Inflammatory macrophage treated with lipopolysaccharide for 4 hours (primary cell): ENCODE data around the gene SLC34A1.
"Not testable (repeated sequence)": the region's sequence is repeated elsewhere in the genome, so short reads cannot be mapped to it uniquely, and the experiment has no call there.

Source experiments
- DNase-seq: peaks from one replicate; pipeline ENCODE4 v3.0.0-alpha.2; 2020

SLC34A1 gene, protein sequence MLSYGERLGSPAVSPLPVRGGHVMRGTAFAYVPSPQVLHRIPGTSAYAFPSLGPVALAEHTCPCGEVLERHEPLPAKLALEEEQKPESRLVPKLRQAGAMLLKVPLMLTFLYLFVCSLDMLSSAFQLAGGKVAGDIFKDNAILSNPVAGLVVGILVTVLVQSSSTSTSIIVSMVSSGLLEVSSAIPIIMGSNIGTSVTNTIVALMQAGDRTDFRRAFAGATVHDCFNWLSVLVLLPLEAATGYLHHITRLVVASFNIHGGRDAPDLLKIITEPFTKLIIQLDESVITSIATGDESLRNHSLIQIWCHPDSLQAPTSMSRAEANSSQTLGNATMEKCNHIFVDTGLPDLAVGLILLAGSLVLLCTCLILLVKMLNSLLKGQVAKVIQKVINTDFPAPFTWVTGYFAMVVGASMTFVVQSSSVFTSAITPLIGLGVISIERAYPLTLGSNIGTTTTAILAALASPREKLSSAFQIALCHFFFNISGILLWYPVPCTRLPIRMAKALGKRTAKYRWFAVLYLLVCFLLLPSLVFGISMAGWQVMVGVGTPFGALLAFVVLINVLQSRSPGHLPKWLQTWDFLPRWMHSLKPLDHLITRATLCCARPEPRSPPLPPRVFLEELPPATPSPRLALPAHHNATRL

DNA sequence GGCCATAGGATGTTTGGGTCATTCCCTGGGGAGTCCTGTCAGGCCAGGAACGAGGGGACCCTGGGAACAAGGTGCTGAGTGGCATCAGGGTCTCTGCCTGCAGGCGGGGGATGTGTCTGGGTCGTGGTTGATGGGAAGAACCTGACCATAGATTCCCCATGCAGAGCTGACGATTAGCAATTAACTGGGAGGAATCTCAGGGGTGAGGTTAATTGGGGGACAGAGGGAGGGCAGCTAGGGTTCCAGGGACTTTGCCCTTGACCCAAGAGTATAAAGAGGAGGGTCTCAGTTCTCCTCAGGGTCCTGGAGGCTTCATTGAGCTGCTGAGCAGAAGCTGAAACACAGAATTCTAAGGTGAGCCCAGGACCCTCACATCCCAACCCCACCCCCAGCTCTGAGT, at the start of gene SLC34A1:
Gene SLC34A1, plus strand, starts transcription at position 301 of the 400 bp plus-strand sequence. CDS start 1,308 bp downstream, outside the sequence.
- no peak for DNase-seq

DNA sequence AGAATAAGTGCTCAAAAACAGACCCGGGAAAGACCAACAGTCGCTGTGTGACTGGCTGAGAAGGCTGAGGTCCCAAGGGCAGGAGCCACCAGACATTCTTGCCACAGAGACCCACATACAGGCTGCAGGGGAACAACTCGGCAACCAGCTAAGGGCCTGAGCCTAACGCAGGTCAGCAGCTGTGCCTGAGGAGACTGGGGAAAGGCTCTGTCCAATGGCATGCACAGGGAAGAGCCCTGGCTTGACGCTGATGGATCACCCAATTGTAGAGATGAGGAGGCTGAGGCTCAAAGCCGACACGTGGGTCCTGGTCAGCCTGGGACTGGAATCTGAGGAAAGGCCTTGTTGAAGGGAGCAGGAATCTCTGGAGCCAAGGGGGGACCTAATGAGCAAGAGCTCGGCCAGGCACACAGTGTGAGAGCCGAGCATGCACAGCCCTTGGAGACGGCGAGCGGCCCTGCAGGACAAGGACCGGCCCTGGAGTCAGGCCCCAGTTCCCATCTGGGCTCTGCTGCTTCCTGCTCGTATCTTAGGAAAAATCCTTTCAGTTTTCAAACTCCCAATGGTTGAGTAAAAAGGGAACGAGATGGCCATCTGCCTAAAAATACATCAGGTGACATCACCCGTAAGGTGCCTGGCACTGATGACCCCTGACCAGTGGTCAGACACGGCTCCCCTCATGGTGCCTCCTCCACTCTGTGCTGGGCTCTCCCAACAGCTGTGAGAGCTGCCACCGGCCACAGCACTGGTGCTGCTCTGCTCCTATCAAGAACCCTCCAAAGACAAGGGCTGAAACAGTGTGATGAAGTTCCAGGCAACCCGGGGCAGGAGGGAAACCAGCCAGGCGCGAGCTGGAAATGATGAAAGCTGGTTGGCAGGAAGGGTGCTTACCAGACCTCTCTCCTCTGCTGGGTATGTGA, 49.2 kb upstream of the SLC34A1 start:
- no peak for DNase-seq

DNA sequence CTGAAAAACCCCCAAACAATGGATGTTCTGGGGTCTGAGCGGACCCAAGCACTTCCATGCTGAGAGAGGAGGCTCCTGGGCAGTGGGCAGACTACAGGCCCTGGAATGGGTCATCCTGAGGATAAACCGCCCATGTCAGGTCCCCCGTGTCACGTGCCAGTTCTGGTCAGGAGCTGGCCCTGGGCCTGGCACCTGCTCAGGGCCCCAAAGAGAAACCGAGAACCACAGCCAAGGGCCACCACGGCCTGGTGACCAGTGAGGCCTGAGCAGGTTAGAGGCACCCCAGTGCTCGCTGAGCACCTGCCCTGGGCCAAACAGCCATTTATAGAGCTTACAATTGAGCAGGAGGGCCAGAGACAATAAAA, 48.6 kb upstream of the SLC34A1 start:
- DNase-seq = no peak

DNA sequence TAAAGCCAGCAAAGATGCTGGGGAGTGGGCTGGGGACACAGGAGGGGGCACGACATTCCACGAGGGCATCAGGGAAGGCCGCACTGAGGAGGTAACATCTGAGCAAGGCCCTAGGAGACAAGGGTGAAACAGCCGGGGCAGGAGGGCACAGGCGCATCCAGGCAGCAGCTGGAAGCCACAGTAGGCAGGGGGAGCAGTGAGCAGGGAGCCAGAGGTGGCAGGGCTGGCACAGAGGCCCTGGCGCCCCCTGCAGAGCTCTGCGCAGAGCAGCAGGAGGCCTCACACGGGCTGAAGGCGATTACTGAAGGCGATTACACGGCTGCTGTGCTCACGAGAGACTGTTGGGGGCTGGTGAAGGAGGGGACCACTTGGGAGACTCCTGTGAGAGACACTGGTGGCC, 48.1 kb upstream of the SLC34A1 start:
- DNase-seq = peak; percentile 61

DNA sequence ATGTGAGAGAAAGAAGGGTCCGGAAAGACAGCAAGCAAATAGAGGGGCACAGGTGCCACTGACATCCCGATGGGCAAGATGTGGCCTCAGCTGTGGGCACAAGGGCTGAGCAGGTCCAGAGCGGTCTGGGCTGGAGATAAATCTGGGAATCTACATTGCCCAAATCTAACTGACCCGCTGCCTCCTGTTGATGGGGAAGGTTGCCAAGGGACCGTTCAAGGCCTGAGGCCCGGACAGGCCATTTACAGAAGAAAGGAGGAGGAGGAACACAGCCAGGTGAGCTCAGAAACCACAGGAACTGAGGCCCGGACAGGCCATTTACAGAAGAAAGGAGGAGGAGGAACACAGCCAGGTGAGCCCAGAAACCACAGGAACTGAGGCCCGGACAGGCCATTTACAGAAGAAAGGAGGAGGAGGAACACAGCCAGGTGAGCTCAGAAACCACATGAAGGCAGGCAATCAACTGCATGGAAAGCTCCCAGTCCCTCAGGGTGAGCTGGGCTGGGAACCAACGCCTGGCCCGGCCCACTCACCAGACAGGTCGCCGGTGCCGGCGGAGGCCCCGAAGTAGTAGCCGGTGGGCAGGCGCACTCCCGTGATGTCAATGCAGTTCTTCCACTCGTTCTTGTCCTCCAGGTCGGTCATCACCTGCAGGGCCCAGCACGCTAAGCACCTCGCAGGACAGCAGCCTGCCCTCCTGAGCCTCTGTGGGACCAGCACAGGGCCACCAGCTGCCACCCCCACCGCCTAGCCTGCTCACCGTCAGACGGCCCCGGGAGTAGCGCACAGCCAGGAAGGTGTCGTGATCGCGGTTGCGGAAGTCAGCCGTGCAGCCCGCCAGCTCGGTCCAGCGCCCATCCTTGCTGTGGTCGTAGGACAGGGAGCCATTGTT, 47.4 kb upstream of the SLC34A1 start:
- DNase-seq = no peak

DNA sequence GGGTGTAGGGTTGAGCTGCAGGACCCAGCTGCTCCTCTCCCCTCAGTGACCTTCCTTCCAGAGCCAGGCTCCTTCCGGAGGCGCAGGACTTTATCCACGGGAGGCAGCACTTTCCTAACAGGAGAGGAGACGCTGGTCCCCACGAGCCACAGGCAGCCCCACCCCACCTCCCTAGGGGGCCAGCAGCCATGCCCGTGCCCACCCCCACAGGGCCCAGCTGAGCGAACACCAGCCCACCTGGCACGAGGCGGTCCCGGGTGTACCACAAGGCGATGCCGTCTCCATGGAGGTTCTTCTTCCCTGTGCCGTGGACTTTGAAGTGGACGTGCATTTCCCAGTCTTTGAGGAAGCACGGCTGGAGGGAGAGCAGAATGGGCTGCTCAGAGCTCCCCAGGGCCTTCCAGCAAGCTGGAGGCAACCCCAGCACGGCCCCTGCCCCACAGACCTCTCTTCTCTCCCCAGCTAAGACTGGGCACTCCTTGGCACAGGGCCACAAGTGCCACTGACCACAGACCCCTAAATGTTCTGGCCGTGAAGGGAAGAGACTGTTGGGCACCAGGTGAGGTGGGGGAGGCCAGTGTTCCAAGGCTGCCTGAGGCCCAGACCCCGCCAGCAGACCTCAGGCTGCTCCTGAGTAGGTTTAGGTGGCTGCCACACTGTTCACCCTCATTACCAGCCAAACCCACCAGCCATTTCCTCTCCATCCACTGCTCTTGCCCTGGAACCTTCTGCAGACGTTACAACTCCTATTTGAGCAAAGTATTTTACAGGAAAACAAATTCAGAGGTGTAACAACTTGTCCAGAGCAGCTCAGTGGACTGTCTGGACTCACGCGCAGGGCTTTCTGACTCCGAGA, 45.8 kb upstream of the SLC34A1 start:
- DNase-seq = no peak

DNA sequence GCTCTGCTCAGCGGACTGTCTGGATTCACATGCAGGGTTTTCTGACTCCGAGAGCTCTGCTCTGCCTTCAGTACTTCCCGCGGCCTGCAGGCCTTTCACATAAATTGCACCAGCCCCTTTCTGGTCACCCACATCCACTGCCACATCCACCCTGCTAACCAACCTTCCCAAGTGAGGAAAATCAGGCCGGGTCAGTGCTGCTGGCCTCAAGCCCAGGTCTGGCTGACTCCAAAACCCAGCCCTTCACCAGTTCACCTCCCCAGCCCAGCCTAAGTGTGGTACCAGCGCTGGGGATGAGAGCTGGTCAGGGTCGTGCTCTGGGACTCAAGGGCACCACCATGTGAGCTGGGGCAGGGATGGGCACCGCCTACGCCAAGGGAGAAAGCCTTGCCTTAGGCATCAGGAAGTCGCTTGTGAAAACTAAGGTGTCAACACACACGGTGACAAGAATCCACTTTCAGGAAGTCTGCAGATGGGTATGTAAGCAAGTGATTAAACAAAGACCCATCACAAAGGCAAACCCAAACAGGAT, 45.1 kb upstream of the SLC34A1 start:
- no peak for DNase-seq

DNA sequence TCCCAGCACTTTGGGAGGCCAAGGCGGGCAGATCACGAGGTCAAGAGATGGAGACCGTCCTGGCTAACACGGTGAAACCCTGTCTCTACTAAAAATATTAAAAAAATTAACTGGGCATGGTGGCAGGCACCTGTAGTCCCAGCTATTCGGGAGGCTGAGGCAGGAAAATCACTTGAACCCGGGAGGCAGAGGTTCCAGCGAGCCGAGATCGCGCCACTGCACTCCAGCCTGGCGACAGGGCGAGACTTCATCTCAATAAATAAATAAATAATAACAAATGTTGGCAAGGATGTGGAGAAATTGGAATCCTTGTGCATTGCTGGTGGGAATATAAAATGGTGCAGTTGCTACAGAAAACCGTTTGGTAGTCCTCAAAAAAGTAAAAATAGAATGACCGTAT, 41.2 kb upstream of the SLC34A1 start:
- DNase-seq = not testable (repeated sequence)

DNA sequence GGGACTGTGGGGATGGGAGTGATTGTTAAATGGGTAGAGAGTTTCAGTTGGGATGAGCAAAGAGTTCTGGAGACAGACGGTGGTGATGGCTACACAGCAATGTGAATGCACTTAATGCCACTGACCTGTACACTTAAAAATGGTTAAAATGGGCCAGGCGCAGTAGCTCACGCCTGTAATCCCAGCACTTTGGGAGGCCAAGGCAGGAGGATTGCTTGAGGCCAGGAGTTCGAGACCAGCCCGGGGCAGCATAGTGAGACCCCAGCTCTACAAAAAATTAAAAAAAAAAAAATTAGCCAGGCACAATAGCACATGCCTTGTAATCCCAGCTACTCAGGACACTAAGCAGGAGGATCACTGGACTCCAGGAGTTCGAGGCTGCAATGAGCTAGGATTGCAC, 40.5 kb upstream of the SLC34A1 start:
- DNase-seq = no peak

DNA sequence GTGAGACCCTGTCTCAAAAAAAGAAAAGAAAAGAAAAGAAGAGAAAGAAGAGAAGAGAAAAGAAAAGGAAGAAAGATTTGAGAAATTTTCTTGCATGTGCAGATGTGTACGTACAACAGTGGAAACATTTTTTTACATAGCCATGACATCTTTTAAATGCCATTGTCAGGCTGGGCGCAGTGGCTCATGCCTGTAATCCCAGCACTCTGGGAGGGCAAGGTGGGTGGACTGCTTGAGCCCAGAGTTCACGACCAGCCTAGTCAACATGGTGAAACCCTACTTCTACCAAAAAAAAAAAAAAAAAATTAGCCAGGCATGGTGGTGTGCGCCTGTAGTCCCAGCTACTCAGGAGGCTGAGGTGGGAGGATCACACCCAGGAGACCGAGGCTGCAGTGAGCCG, 39.3 kb upstream of the SLC34A1 start:
- no peak for DNase-seq

DNA sequence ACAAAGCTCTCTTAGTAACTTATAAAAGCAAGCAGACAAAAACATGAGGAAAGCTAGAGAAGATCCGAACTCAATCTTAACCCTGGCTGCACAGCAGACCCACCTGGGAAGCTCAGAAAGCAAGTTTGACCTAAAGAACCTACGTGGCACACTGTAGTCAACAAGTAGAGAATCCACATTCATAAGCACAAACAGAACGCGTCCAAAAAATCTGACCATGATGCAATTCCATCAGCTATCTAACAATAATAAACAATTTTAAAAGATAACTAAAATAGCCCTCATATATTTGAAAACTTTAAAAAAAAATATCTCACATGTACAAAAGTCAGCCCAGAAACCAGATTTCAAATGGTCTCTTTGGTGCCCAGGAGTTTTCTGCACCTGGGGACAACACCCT, 37.4 kb upstream of the SLC34A1 start:
- no peak for DNase-seq

DNA sequence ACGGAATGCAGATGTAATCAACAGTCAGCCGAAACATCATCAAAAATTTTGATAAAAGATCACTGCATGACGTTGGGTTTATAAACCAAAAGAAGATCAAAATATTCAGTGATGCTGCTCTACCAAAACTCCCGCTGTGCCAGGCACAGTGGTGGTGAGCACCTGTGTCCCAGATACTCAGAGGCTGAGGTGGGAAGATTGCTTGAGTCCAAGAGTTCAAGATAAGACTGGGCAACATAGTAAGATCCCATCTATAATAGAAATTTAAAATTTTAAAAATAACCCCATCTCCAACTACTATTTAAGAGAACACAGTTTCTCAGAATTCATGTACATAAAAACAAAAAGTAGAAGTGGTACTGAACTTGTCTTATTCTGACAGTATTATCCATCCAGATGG, 36.5 kb upstream of the SLC34A1 start:
- DNase-seq = no peak

DNA sequence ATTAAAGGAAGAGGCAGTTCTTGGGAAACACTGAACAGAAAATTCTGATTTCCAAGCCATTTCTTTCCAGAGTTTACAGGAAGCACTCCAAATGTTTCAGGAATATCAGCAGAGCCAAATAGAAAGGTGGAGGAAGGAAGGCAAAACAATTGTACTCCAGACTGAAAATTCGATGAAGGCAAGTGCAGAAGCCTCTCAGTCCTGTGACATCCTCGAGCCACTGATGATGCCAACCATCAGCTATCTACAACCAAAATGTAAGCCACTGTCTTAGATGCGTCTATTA, 34.9 kb upstream of the SLC34A1 start:
- DNase-seq = no peak

DNA sequence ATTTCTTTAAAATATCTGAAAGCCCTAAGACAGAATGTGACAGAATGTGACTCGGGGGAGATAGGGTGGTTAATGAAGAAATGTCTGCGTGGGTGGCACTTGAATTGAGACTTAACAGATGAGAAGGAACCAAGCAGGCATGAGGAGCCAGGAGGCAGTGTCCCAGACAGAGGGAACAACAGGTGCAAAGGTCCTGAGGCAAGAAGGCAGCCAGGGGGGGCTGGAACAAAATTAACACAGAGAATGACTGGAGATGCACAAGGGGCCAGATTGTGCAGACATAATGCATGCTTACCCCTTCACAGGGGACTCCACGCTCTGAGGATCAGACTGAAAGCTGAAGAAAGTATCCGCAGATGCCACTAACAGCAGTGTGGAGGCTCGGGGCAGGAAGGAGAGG, 34.5 kb upstream of the SLC34A1 start:
- no peak for DNase-seq

DNA sequence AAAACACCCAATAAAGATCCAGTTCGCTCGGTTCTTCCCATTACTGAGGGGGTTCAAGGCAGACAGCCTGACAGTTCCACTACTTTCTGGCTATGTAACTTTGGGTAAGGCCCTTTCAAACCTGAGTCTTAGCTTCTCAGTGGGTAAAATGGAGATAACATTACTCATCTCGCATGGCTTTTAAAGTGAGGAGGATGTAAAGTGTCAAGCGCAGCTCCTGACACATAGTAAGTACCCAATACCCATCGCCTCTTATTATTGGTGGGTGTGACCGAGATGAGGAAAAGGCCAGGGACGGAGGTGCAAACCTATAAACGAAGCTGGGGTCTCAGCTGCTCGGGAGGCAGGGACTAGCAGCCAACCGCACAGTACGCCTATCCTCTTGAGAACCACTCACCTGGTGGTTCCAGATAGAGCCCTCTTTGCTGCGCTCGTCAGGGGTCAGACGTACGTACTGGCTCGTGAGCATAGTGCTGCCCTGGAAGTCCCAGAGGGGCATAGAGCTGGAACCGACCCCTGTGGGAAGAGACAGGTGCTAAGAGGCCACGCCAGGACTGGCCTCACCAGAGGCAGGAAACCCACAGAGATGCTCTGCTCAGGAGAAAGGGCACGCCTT, 33.4 kb upstream of the SLC34A1 start:
- no peak for DNase-seq

DNA sequence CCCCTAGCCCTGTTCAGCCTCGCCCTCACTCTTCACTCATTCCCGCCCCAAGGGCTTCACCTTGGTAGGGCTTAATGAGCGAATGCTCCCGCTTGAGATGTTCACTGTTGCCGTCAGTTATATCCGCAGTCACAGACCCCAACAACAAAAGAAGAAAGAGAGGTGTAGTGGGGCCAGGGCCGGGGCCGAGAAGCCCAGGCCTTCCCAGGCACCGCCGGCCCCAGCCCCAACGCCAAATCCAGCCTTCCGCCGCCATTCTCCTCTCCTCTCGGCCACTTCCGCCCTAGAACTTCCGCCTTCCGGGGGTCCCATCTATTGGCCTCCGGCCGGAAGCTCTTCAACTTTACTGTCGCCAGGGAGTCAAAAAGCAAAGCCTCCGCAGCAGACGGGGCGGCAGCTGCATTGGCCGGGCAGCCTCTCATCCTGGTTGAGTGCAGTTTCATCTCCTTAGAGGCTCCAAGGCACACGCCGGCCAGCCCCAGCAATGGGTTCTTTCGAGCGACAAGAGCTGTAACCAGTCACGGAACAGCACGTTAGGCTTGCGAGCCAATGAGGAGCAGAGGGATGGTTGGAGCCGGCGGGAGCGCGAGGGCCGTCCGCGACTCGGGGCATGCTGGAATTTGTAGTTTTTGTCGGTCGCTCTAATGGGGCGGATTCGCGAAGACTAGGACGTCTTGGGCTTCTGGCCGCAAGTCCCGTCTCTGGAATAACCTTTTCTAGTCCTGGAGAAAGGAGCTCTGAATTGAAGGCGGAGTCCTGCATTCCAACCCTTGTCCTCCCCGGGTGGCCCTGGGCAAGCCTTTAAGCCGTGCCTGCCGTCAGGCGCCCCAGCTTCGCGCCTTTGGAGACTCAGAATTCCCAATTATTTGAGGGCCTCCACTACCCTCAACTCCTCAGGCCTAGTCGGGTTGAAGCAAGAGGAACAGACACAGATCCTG, 32.6 kb upstream of the SLC34A1 start, which contains the start of gene LMAN2:
Gene LMAN2, minus strand, starts transcription at position 277 of the 938 bp plus-strand sequence. Its CDS starts 21 bp downstream, at position 256.
- peak; percentile 96 for DNase-seq

DNA sequence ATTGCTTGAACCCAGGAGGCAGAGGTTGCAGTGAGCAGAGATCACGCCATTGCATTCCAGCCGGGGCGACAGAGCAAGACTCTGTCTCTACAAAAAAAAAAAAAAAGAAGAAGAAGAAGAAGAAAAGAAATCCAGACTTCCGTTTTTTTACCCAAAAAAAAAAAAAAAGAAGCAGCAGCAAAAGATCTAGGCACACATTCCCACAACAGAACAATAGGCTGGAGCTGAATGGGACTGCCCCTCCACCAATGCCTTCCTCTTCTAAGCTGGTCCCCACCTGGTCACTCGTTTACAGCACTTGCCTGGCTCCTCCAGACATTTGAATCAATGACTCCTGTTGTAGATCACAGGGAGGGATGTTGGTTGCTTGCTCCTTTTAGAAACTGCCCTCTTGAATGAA, 31.1 kb upstream of the SLC34A1 start:
- DNase-seq = peak; percentile 57

DNA sequence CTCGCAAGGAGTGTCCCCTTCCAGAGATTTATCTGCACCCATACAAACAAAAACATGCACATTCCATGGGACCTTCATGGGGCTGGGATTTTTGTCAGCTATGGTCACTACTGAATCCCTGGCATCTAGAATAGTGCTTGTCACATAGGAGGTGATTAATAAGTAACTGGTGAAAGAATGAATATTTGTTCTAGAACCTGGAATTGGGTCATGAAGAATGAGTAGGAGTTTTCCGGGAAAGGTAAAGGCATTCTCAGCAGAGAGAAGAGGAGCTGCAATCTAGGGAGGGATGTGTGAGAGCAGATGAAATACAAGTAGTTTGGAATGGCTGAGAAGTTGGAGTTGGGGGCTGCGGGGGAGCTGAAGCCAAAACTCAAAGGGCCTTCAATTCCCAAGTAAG, 30.0 kb upstream of the SLC34A1 start:
- no peak for DNase-seq

DNA sequence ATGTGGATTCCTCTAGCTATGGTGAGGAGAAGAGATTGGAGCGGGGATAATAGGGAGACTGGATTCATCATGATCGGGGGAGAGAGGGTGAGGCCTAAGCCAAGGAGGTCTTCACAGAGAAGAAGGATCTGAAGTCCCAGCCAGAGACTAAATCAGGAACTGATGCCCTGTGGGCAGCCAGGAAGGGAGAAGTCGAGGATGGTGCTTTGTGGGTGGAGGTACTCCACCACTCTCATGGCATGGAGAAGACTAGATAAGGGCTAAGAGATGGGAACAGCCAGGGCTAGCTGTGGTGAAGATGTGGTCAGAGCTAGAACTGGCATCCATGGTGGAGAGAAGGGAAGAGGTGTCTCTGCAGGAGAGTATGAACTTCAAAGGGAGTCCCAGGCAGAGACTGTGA, 29.5 kb upstream of the SLC34A1 start:
- peak; percentile 75 for DNase-seq
